ENCODE data around the gene LPCAT1.
"Not testable (repeated sequence)": the region's sequence is repeated elsewhere in the genome, so short reads cannot be mapped to it uniquely, and the experiment has no call there.

LPCAT1 gene

GRCh38 chr5:1477341-1477740 lies 46.4 kb downstream of the LPCAT1 start:
- DNase-seq: peak; percentile 18

GRCh38 chr5:1476967-1477310 lies 46.8 kb downstream of the LPCAT1 start:
- no peak for DNase-seq

- DNase-seq: no peak
These were observed 47.4 kb downstream of the LPCAT1 start for GRCh38 chr5:1476181-1476966.

- DNase-seq: not testable (repeated sequence)
These were observed 48.2 kb downstream of the LPCAT1 start for GRCh38 chr5:1475544-1475900.

- DNase-seq: no peak
These were observed 48.8 kb downstream of the LPCAT1 start for GRCh38 chr5:1474866-1475543.

- no peak for DNase-seq
These were observed 49.4 kb downstream of the LPCAT1 start for GRCh38 chr5:1474183-1474839.

- DNase-seq: no peak
These were observed 50.0 kb downstream of the LPCAT1 start for GRCh38 chr5:1473746-1474145.

- DNase-seq: no peak
These were observed 50.7 kb downstream of the LPCAT1 start for GRCh38 chr5:1472964-1473628.

GRCh38 chr5:1471997-1472963 lies 51.5 kb downstream of the LPCAT1 start:
- DNase-seq: no peak

GRCh38 chr5:1471240-1471853 lies 52.4 kb downstream of the LPCAT1 start:
- no peak for DNase-seq

- DNase-seq: no peak
These were observed 53.0 kb downstream of the LPCAT1 start for GRCh38 chr5:1470762-1471211.

- no peak for DNase-seq
These were observed 54.9 kb downstream of the LPCAT1 start for GRCh38 chr5:1468629-1469527.

- no peak for DNase-seq
These were observed 55.5 kb downstream of the LPCAT1 start for GRCh38 chr5:1468247-1468612.

- no peak for DNase-seq
These were observed 56.2 kb downstream of the LPCAT1 start for GRCh38 chr5:1467341-1468246.

GRCh38 chr5:1466631-1467265 lies 57.0 kb downstream of the LPCAT1 start:
- no peak for DNase-seq

- DNase-seq: no peak
These were observed 57.7 kb downstream of the LPCAT1 start for GRCh38 chr5:1465966-1466471.

- no peak for DNase-seq
These were observed 58.6 kb downstream of the LPCAT1 start for GRCh38 chr5:1465117-1465516.

- DNase-seq: no peak
These were observed 59.2 kb downstream of the LPCAT1 start for GRCh38 chr5:1464511-1464910.

- no peak for DNase-seq
These were observed 59.7 kb downstream of the LPCAT1 start for GRCh38 chr5:1464096-1464446.

All from fibroblast of upper back skin (primary cell).